Activated CD4-positive, alpha-beta T cell treated with anti-CD3 and anti-CD28 coated beads, Interleukin-2, Interleukin-4, amounts not matched to agents 100 ng/mL and 50 ng/mL, durations not matched to agents 16 hours and 8 hours (primary cell): ENCODE results near the gene SMTN.
"Not testable (repeated sequence)": the region's sequence is repeated elsewhere in the genome, so short reads cannot be mapped to it uniquely, and the experiment has no call there.

ENCODE experiments used
- DNase-seq: peaks from one replicate; pipeline ENCODE4 v3.0.0-alpha.2; 2020; ENCODE audit warnings: low spot score

Gene SMTN

DNA sequence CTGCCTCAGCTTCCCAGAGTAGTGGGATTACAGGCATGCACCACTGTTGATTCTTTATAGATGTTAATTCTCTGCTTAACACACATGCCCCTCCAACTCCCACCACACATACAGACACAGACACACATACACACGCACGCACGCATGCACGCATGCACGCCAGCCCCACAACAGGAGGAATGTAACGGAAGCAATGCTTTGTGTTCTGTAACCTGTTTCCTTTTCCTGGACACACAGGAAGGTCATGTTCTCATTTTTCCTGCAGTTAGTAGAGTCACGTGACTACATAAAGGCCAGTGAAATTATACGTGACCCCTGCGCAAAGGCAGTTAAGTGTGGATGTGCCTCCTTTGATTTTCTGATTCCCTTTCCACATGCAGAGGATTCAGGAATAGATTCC, 8.0 kb upstream of the SMTN start:
- DNase-seq: not testable (repeated sequence)

DNA sequence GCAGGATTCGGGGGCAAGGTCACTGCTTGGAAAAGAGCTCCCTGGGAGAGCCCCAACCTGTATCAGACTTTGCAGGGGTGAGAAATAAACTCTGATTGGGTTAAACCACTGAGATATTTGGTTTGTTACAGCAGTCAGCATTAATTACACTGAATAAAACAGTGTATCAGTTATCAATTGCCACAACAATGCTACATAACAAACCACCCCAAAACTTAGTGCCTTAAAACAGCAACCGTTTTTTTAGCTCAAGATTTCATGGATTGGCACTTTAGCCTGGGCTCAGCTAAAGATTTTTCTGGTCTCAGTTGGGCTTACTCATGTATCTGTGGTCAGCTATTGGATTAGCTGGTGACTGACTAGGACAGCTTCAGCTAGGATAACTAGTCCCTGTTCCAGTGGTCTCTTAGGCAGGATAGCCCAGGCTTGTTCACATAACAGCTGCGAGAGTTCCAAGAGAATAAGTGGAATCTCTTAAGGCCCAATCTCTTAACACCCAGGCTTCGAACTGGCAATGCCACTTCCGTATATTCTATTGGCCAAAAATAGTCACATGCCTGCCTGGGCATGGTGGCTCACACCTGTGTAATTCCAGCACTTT, 7.5 kb upstream of the SMTN start:
- DNase-seq: not testable (repeated sequence)

DNA sequence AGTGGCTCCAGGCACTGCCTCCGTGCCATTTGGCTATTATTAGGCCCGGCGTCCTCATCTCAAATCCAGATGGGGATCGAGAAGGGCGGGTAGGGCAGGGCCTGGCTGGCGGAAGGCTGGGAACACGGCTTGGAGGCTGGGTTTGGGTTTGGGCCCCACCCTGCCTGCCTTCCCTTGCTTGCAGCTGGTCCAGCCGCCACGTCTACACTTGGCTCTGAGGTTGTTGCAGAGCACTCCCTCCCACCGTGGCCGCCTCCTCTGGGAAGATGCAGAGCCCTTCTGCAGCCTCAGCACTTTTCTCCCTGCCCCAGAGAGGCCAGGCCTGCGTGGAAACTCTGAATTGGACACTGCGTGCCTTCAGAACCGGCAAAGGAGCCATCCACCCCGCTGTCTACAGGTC, 5.2 kb upstream of the SMTN start:
- no peak for DNase-seq

DNA sequence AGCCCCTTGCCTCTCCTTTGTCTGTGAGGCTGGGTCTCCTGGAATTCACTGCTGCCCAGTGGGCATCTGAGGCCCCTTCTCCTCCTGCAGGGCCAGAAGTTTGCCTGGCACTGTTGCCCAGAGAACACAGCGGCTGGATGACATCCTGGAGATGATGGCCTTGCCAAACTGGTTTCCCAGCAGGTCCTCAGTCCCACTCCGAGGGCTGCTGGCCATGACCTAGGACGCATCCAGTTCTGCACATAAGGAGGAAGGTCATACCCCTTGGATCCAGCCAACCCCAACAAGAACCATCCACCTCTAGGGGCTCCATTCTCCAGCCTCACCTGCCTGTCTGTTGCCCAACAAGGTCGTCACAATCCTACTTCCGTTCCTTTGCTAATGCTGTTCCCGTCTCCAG, 3.4 kb upstream of the SMTN start:
- no peak for DNase-seq

- DNase-seq: not testable (repeated sequence)
Measured at GRCh38 chr22:31078389-31078788, 2.7 kb upstream of the SMTN start.

DNA sequence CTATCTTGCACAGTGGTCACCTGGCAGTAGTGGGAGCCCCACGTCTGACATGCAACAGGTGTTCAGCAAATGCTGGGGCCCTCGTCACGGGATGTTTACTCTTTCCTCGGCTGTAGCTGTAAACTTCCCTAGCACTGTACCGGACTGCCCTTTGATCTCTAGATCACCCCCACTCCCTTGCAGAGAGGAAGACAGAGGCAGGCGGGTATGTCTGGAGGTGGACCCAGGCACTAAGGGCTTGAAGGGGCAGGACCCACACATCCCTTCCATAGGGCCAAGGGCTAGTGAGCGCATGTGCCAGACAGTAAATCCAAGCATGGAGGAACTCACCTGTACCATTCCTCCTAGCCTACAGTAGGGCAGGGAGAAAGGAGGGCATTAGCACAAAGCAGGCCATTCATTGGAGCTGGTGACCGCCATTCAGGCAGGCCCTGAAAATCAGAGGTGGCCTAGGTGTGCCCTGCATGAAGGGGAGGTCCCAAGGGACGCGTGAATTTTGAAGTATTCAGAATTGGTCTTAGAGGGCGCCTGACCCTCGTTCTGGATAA, 1.9 kb upstream of the SMTN start:
- no peak for DNase-seq

- DNase-seq: no peak
Measured at GRCh38 chr22:31080164-31080847, 812 bp upstream of the SMTN start.

DNA sequence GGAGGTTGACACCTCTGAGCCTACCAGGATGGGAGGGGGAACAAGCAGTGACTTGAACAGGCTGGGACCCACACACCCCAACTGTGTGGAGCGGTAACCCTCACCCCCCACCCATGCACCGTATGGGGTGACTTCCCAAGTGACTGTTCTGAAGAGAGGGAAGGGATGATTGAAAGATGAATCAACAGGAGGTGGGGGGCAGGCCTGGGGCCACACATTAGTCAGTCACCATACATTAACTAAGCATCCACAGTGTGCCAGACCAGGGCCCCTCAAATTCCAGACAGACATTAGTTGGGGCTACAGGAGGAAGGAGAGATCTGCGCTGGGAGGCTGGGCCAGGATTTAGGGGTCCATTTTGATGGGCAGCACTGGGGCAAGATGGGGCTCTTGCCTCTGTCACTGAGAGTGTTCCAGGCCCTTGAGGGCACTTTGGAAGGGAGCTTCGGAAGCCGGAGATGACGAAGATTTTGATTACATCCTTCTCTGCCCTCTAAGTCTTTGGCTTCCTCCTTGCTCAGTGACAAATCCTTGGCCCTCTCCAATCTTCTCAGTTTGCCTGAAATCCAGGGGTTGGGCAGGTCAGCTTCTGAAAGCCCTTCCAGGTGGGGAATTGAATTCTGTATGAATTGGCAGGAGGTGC, 966 bp downstream of the SMTN start:
- DNase-seq: no peak

GRCh38 chr22:31082606-31083376, 1.7 kb downstream of the SMTN start:
- peak; percentile 40 for DNase-seq

- no peak for DNase-seq
Measured at GRCh38 chr22:31083377-31083768, 2.3 kb downstream of the SMTN start.

DNA sequence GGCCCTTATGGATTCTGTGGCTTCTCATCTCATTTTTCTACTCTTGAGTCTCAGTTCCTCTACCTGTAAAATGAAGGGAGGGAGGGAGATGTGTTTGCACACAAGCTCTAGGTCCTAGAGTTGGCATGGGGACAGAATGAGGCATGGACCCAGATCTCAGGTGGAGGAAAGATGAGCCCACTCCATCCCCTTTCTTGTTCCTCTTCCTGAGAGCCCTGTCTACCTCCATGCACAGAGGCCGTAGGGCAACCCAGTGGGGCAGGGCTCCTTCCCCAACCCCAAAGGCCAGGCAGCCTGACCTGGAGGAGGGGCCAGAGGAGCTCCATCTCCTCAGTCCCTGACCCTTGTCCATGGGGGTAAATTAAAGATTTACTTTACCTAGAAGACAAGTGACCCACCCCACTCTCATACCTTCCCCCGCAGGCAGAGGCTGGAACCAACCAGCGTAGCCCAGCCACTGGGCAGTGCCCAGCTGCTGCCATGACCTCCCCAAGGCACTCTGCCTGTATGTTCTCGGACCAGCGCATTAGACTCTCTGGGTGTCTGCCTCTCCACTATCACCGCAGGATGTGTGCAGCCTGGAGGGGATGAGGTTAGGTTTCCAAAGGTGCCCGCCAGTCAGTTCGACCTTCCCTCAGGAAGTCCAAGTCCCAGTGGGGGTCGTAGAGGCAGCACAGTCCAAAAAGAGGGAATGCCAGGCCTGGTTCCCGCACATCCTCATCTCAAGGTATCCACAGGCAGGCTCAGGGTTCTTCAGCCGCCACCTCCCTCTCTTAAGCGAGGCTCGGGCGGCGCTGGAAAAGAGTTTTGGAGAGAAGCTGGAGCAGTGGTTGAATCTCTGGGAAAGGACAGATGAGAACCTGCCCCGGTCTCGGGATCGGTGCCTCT, 3.0 kb downstream of the SMTN start:
- DNase-seq: no peak

GRCh38 chr22:31084811-31085492, 3.8 kb downstream of the SMTN start:
- peak; percentile 87 for DNase-seq

GRCh38 chr22:31085493-31085824, 4.3 kb downstream of the SMTN start:
- no peak for DNase-seq

- no peak for DNase-seq
Measured at GRCh38 chr22:31085928-31086327, 4.8 kb downstream of the SMTN start.

DNA sequence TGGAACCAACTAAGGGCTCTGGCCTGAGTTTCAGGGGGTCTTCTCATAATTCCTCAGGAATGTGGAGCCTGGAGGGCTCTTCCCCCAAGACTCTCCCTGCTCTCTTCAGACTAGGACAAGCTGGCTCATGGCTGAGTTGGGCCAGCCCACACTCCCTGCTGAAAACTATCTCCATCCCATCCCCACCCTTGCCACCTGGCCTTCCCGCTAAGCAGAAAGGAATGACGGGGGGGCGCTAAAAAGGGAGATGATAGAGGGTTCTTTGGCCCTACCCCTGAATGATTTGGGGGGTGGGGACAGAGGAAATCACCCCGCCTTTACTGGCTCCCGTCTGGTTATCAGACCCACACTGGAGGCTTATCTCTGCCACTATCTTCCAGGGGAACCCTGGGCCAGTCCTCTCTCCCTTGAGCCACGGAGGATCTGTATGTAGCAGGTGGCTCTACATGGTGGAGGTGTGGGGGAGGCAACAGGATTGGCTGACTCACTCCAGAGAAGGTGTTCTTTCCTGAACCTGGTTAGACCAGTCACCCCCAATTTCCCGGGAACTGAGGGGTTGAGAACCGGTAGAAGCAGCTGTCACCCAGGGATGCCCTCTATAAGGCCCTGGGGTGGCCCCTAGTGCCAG, 5.7 kb downstream of the SMTN start:
- no peak for DNase-seq

GRCh38 chr22:31087744-31088215, 6.7 kb downstream of the SMTN start:
- DNase-seq: no peak

DNA sequence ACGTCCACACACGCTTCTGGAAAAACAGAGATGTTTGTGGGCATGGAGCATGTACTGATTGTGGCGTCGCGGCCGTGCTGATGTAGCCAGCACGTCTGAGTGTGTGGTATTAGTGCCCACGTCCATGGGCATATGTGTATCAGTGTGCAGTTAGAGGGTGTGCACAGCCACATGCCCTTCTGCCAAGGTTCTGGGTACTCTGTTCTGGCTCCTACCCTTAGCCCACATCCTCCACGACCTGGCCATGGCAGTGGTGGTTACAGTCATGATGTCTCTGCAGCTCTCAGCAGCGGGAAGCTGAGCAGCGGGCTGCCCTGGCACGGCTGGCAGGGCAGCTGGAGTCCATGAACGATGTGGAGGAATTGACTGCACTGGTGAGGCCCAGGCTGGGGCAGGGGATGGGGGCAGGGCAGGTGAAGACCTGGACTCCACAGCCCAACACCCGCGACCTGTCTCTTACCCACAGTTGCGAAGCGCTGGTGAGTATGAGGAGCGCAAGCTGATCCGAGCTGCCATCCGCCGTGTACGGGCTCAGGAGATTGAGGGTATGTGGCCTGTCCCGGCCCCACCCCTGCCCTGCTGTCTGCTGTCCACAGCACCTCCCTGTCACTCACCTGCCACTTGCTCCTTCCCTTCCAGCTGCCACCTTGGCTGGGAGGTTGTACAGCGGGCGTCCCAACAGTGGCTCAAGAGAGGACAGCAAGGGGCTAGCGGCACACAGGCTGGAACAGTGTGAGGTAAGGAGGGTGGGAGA, 7.3 kb downstream of the SMTN start:
- no peak for DNase-seq

DNA sequence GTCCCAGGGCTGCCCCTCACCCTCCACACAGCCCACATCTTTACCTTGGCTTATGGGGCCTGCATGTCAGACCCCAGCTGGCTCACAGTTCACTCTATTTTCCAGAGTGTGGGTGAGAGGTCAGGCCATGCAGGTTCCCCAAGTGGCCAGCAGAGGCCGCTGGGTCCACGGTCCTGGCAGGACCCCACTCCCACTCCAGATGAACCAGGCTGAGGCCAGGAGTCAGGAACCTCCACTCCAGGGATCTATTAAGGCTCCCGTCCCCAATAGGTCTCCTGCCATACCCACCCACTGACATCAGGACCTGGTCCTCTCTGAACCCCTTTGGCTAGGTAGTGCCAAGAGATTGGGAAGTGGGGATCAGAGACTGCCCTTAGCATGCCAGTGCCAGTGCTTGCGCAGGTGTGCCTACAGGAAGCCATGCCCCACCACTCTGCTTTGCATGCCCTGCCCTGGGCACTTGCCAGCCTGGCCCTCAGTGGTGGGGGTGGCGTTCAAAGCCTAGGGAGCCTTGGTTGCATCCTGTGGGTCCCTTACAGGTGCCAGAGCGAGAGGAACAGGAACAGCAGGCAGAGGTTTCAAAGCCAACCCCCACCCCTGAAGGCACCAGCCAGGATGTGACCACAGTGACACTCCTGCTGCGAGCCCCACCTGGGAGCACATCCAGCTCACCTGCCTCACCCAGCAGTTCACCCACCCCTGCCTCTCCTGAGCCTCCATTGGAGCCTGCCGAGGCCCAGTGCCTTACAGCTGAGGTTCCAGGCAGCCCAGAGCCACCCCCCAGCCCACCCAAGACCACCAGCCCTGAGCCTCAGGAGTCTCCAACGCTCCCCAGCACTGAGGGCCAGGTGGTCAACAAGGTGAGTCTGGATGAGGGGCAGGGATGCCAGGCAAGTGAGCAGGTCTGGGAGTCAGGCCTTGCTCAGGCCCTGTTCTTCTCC, 8.3 kb downstream of the SMTN start:
- peak; percentile 37 for DNase-seq
